GM23338 (cell line): ENCODE measurements around the gene FURIN. TPM values are rescaled to one million over a fixed set of nuclear protein-coding genes. Genes with fewer than 3 reads are reported as not detected.

ENCODE experiments used
- ATAC-seq: fragments of 200-7000 bp; cut with Tn5 transposase; 3 replicates; pipeline ENCODE4 v1.9.1; 2020
- DNase-seq: peaks from one replicate; pipeline ENCODE4 v3.0.0-alpha.2; 2015; ENCODE audit warnings: low spot score
- H2AFZ ChIP-seq: fragments of 200-600 bp; sonication (generic); 2 replicates; pipeline ENCODE4 v1.8.0; 2016; ENCODE audit warnings: antibody characterized with exemption, mild to moderate bottlenecking, moderate library complexity
- H3F3A ChIP-seq: fragments of 200-600 bp; sonication (generic); replicated peaks from 2 replicates; pipeline ENCODE4 v1.8.0; 2017; ENCODE audit warnings: antibody characterized with exemption, mixed run types, low read depth
- H3K27ac ChIP-seq: fragments of 200-600 bp; sonication (generic); 2 replicates; pipeline ENCODE4 v1.6.1; 2016; ENCODE audit warnings: low read depth
- H3K27me3 ChIP-seq: fragments of 200-600 bp; sonication (generic); 2 replicates; pipeline ENCODE4 v1.8.0; 2016; ENCODE audit warnings: mild to moderate bottlenecking, mixed run types, moderate library complexity; ENCODE audit not compliant: insufficient read depth
- H3K36me3 ChIP-seq: fragments of 200-600 bp; sonication (generic); 2 replicates; pipeline ENCODE4 v1.8.0; 2016; ENCODE audit warnings: mild to moderate bottlenecking; ENCODE audit not compliant: insufficient read depth
- H3K4me1 ChIP-seq: fragments of 200-600 bp; sonication (generic); 2 replicates; pipeline ENCODE4 v1.8.0; 2016; ENCODE audit warnings: mild to moderate bottlenecking, moderate library complexity; ENCODE audit not compliant: insufficient read depth
- H3K4me2 ChIP-seq: fragments of 200-600 bp; sonication (generic); 2 replicates; pipeline ENCODE4 v1.7.1; 2017; ENCODE audit warnings: mixed run types
- H3K4me3 ChIP-seq: fragments of 200-600 bp; sonication (generic); 2 replicates; pipeline ENCODE4 v1.6.1; 2016; ENCODE audit warnings: mixed run types
- H3K79me2 ChIP-seq: fragments of 200-600 bp; sonication (generic); replicated peaks from 2 replicates; pipeline ENCODE4 v1.8.0; 2017; ENCODE audit warnings: mild to moderate bottlenecking; ENCODE audit not compliant: insufficient read depth
- H3K9me2 ChIP-seq: fragments of 200-600 bp; sonication (generic); 2 replicates; pipeline ENCODE4 v1.8.0; 2017; ENCODE audit not compliant: insufficient read depth
- H4K20me1 ChIP-seq: fragments of 200-600 bp; sonication (generic); replicated peaks from 2 replicates; pipeline ENCODE4 v1.8.0; 2017; ENCODE audit warnings: mild to moderate bottlenecking; ENCODE audit not compliant: insufficient read depth
- H3K27ac Mint-ChIP-seq: 2 replicates; pipeline ENCODE4 v1.8.0; 2020; ENCODE audit warnings: inconsistent platforms, mild to moderate bottlenecking, moderate library complexity, mixed read lengths
- H3K27me3 Mint-ChIP-seq: 3 replicates; pipeline ENCODE4 v1.8.0; 2022; ENCODE audit warnings: low read depth, mild to moderate bottlenecking, moderate library complexity, mixed read lengths, inconsistent platforms; ENCODE audit not compliant: insufficient read depth, poor library complexity
- H3K36me3 Mint-ChIP-seq: 3 replicates; pipeline ENCODE4 v1.8.0; 2021; ENCODE audit warnings: low read depth, mild to moderate bottlenecking, inconsistent platforms, moderate library complexity, mixed read lengths
- H3K4me1 Mint-ChIP-seq: 3 replicates; pipeline ENCODE4 v1.8.0; 2020; ENCODE audit warnings: mild to moderate bottlenecking, inconsistent platforms, mixed read lengths
- H3K4me3 Mint-ChIP-seq: 3 replicates; pipeline ENCODE4 v1.8.0; 2021; ENCODE audit warnings: moderate library complexity, mild to moderate bottlenecking, inconsistent platforms, mixed read lengths
- H3K9me3 Mint-ChIP-seq: 3 replicates; pipeline ENCODE4 v1.8.0; 2020; ENCODE audit warnings: moderate library complexity, mild to moderate bottlenecking, inconsistent platforms, mixed read lengths
- CREB1 ChIP-seq: fragments of 250-450 bp; sonication (Bioruptor Pico); IDR thresholded peaks from 2 replicates; pipeline ENCODE4 v1.5.0; 2020; ENCODE audit warnings: low read depth, mild to moderate bottlenecking, moderate library complexity
- JUNB ChIP-seq: IDR thresholded peaks from one replicate; pipeline ENCODE4 v1.6.1; 2016; ENCODE audit warnings: antibody characterized with exemption; ENCODE audit not compliant: unreplicated experiment
- NANOG ChIP-seq: IDR thresholded peaks from 2 replicates; pipeline ENCODE4 v1.6.1; 2016; ENCODE audit warnings: antibody characterized with exemption, borderline replicate concordance
- POLR2AphosphoS5 ChIP-seq: IDR thresholded peaks from 2 replicates; pipeline ENCODE4 v1.6.1; 2016; ENCODE audit warnings: antibody characterized with exemption, low read depth
- ZNF114 ChIP-seq: fragments of 250-450 bp; sonication (Bioruptor Pico); IDR thresholded peaks from 2 replicates; pipeline ENCODE4 v1.5.0; 2020; ENCODE audit warnings: mild to moderate bottlenecking, moderate library complexity
- ZNF331 ChIP-seq: fragments of 250-450 bp; sonication (Bioruptor Pico); IDR thresholded peaks from 2 replicates; pipeline ENCODE4 v1.5.0; 2020; ENCODE audit warnings: low read depth, mild to moderate bottlenecking, moderate library complexity
- ZNF462 ChIP-seq: fragments of 250-450 bp; sonication (Bioruptor Pico); IDR thresholded peaks from 2 replicates; pipeline ENCODE4 v1.5.0; 2020; ENCODE audit warnings: mild to moderate bottlenecking, moderate library complexity
- polyA plus RNA-seq: library from polyadenylated mRNA; unstranded; fragments of >200 nt; fragmentation: Nextera tagmentation; extraction: Ambion mirVana; gene quantifications from 2 replicates; pipeline ENCODE4 v1.2.1, GENCODE V29; 2016
- total RNA-seq: library from RNA; depleted of rRNA; stranded (reverse); fragments of >200 nt; shearing (Covaris generic); gene quantifications from 2 replicates; pipeline ENCODE4 v1.2.3, GENCODE V29; 2014
- TF ChIP-seq, protein P1 (sequence below), 2 experiments: fragments of 200-600 bp in 1 of 2; sonication (generic) in 1 of 2; conservative IDR thresholded peaks; 2 replicates each; pipeline versions ENCODE4 v1.5.1 to v1.6.1; 2016 to 2017; ENCODE audit warnings: antibody characterized with exemption in 2 of 2, low read depth in 2 of 2, mild to moderate bottlenecking in 2 of 2, moderate library complexity in 1 of 2
- TF ChIP-seq, protein P2 (sequence below): IDR thresholded peaks from one replicate; pipeline ENCODE4 v1.6.1; 2018; ENCODE audit warnings: antibody characterized with exemption; ENCODE audit not compliant: unreplicated experiment

FURIN gene
- total and polyA plus RNA-seq, 2 experiments from 2014 or later: 6.3 to 20.9 TPM

DNA sequence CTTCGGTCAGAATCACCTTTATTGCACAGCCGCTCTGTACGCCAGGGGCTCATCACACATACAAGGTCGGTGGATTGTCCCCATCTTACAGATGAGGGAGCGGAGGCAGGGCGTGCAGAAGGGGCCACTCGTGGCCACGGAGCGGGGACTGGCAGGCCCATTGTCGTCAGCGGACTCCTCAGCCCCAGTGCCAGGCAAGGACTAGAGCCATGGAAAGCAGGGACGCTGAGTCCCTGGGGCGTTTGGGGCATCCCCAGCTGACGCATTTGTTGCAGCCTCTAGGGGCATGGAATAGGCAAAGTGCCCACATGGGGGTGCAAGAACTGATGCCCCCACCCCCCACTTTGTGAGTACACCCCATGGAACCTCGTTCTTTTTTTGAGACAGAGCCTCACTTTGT is 29.8 kb upstream of the FURIN start:
- no peaks in the 10 kb centered on the region for H4K20me1 ChIP-seq
- H3K4me2 ChIP-seq: peak overlapping the region; percentile 69; the same call in 1 of the 2 replicates
- peaks cover 19% of the 10 kb centered on the region; the same call in 1 of the 2 replicates for H3F3A ChIP-seq
- peak overlapping the region; percentile 52; the same call in 1 of the 2 replicates for H2AFZ ChIP-seq
- H3K79me2 ChIP-seq: no peaks in the 10 kb centered on the region
- peaks cover 21% of the 10 kb centered on the region for H3K27me3 Mint-ChIP-seq
- no peaks in the 10 kb centered on the region for H3K9me3 Mint-ChIP-seq
- peaks cover 50% of the 10 kb centered on the region for H3K4me1 Mint-ChIP-seq
- no peaks in the 10 kb centered on the region for H3K36me3 Mint-ChIP-seq
- H3K4me3 Mint-ChIP-seq: no peak overlapping the region
- no peak overlapping the region for H3K27ac Mint-ChIP-seq
- no peak overlapping the region for H3K27ac ChIP-seq
- H3K36me3 ChIP-seq: no peaks in the 10 kb centered on the region
- no peak for DNase-seq
- H3K27me3 ChIP-seq: no peaks in the 10 kb centered on the region
- no peak overlapping the region for H3K4me3 ChIP-seq
- TF ChIP-seq, protein P1, sequence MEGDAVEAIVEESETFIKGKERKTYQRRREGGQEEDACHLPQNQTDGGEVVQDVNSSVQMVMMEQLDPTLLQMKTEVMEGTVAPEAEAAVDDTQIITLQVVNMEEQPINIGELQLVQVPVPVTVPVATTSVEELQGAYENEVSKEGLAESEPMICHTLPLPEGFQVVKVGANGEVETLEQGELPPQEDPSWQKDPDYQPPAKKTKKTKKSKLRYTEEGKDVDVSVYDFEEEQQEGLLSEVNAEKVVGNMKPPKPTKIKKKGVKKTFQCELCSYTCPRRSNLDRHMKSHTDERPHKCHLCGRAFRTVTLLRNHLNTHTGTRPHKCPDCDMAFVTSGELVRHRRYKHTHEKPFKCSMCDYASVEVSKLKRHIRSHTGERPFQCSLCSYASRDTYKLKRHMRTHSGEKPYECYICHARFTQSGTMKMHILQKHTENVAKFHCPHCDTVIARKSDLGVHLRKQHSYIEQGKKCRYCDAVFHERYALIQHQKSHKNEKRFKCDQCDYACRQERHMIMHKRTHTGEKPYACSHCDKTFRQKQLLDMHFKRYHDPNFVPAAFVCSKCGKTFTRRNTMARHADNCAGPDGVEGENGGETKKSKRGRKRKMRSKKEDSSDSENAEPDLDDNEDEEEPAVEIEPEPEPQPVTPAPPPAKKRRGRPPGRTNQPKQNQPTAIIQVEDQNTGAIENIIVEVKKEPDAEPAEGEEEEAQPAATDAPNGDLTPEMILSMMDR (conservative IDR thresholded peaks at IDR 0.05; ENCODE audit: low read depth in 2 of 2): no peak
- TF ChIP-seq ZNF114: no peak
- TF ChIP-seq JUNB: no peak
- TF ChIP-seq, protein P2, sequence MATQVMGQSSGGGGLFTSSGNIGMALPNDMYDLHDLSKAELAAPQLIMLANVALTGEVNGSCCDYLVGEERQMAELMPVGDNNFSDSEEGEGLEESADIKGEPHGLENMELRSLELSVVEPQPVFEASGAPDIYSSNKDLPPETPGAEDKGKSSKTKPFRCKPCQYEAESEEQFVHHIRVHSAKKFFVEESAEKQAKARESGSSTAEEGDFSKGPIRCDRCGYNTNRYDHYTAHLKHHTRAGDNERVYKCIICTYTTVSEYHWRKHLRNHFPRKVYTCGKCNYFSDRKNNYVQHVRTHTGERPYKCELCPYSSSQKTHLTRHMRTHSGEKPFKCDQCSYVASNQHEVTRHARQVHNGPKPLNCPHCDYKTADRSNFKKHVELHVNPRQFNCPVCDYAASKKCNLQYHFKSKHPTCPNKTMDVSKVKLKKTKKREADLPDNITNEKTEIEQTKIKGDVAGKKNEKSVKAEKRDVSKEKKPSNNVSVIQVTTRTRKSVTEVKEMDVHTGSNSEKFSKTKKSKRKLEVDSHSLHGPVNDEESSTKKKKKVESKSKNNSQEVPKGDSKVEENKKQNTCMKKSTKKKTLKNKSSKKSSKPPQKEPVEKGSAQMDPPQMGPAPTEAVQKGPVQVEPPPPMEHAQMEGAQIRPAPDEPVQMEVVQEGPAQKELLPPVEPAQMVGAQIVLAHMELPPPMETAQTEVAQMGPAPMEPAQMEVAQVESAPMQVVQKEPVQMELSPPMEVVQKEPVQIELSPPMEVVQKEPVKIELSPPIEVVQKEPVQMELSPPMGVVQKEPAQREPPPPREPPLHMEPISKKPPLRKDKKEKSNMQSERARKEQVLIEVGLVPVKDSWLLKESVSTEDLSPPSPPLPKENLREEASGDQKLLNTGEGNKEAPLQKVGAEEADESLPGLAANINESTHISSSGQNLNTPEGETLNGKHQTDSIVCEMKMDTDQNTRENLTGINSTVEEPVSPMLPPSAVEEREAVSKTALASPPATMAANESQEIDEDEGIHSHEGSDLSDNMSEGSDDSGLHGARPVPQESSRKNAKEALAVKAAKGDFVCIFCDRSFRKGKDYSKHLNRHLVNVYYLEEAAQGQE: no peak
- no peak for ATAC-seq
- H3K9me2 ChIP-seq: no peaks in the 10 kb centered on the region
- peaks cover 35% of the 10 kb centered on the region for H3K4me1 ChIP-seq

- no peaks in the 10 kb centered on the region for H3K9me3 Mint-ChIP-seq
- ATAC-seq (peak; percentile 92), DNase-seq (peak; percentile 94)
- H3K27me3 Mint-ChIP-seq: peaks cover 21% of the 10 kb centered on the region
- peaks cover 19% of the 10 kb centered on the region; the same call in 1 of the 2 replicates for H3F3A ChIP-seq
- no peaks in the 10 kb centered on the region for H3K36me3 Mint-ChIP-seq
- H3K27ac Mint-ChIP-seq: peak overlapping the region; percentile 90
- H3K79me2 ChIP-seq: no peaks in the 10 kb centered on the region
- TF ChIP-seq CREB1 (CRISPR knock-in tag) (peak; percentile 74), POLR2AphosphoS5 (no peak), NANOG (no peak), ZNF462 (CRISPR knock-in tag) (peak; percentile 99), ZNF331 (CRISPR knock-in tag) (no peak), ZNF114 (no peak; the same call in 1 of the 2 replicates)
- no peaks in the 10 kb centered on the region for H3K9me2 ChIP-seq
- H3K4me3 Mint-ChIP-seq: peak overlapping the region; percentile 24; the same call in 1 of the 3 replicates
- H4K20me1 ChIP-seq: no peaks in the 10 kb centered on the region
- H3K36me3 ChIP-seq: no peaks in the 10 kb centered on the region
- no peaks in the 10 kb centered on the region for H3K27me3 ChIP-seq
- peak overlapping the region; percentile 88 for H3K27ac ChIP-seq
- peaks cover 35% of the 10 kb centered on the region for H3K4me1 ChIP-seq
- peak overlapping the region; percentile 35; the same call in 1 of the 2 replicates for H3K4me3 ChIP-seq
- peak overlapping the region; percentile 14 for H2AFZ ChIP-seq
- peaks cover 47% of the 10 kb centered on the region for H3K4me1 Mint-ChIP-seq
- peak overlapping the region; percentile 69 for H3K4me2 ChIP-seq
Measured at GRCh38 chr15:90839187-90840071, 29.0 kb upstream of the FURIN start.
